PC-9 (cell line): ENCODE measurements around the gene LPIN2. TPM values are rescaled to one million over a fixed set of nuclear protein-coding genes. Genes with fewer than 3 reads are reported as not detected.
A peak's percentile ranks its signal among the peaks of the same experiment; 100 is the strongest.

Experiments used
- BruUV-seq: library from RNA; stranded (reverse); fragments of 400-500 nt; replicated peaks from 2 replicates; lab custom pipeline; 2021; lab: Mats Ljungman, UMichigan
- CTCF ChIA-PET: fragments of 300-600 bp; sonication (Branson Sonifier 250); formaldehyde crosslinking; loops from one replicate; lab custom pipeline; 2022; ENCODE audit warnings: antibody characterized with exemption; lab: Charles Lee
- POLR2A ChIA-PET: fragments of 300-600 bp; sonication (Branson Sonifier 250); formaldehyde crosslinking; loops from one replicate; lab custom pipeline; 2022; ENCODE audit warnings: antibody characterized with exemption; ENCODE audit not compliant: unreplicated experiment; lab: Charles Lee
- DNase-seq, 2 experiments: peaks; one replicate each; pipeline versions ENCODE4 v3.0.0 to v3.0.0-alpha.2; 2015 to 2022; ENCODE audit warnings: mixed read lengths in 1 of 2
- H2AFZ ChIP-seq: fragments of 200-600 bp; sonication (generic); 2 replicates; pipeline ENCODE4 v1.8.1; 2017; ENCODE audit warnings: antibody characterized with exemption
- H3F3A ChIP-seq: fragments of 200-600 bp; sonication (generic); 2 replicates; pipeline ENCODE4 v1.8.1; 2017; ENCODE audit warnings: antibody characterized with exemption, mild to moderate bottlenecking, low read depth; ENCODE audit not compliant: insufficient read depth
- H3K27ac ChIP-seq: fragments of 200-600 bp; sonication (generic); 2 replicates; pipeline ENCODE4 v1.6.1; 2016; ENCODE audit warnings: mixed run types
- H3K27me3 ChIP-seq: fragments of 200-600 bp; sonication (generic); 2 replicates; pipeline ENCODE4 v1.6.1; 2016; ENCODE audit warnings: low read depth, mixed run types; ENCODE audit not compliant: insufficient read depth
- H3K36me3 ChIP-seq: fragments of 200-600 bp; sonication (generic); 2 replicates; pipeline ENCODE4 v1.6.1; 2016; ENCODE audit warnings: low read depth, mixed run types
- H3K4me1 ChIP-seq: fragments of 200-600 bp; sonication (generic); replicated peaks from 2 replicates; pipeline ENCODE4 v1.6.1; 2016; ENCODE audit warnings: mixed run types; ENCODE audit not compliant: insufficient read depth
- H3K4me2 ChIP-seq: fragments of 200-600 bp; sonication (generic); 2 replicates; pipeline ENCODE4 v1.6.1; 2017; ENCODE audit warnings: mixed run types
- H3K4me3 ChIP-seq: fragments of 200-600 bp; sonication (generic); 2 replicates; pipeline ENCODE4 v1.6.1; 2016; ENCODE audit warnings: mixed run types
- H3K79me2 ChIP-seq: fragments of 200-600 bp; sonication (generic); 2 replicates; pipeline ENCODE4 v1.6.1; 2017; ENCODE audit warnings: low read depth, mixed run types
- H3K9me2 ChIP-seq: fragments of 200-600 bp; sonication (generic); 2 replicates; pipeline ENCODE4 v1.8.1; 2017; ENCODE audit warnings: mild to moderate bottlenecking; ENCODE audit not compliant: insufficient read depth
- H3K9me3 ChIP-seq: fragments of 200-600 bp; sonication (generic); 2 replicates; pipeline ENCODE4 v1.8.1; 2016; ENCODE audit warnings: low read depth; ENCODE audit not compliant: insufficient read depth
- H4K20me1 ChIP-seq: fragments of 200-600 bp; sonication (generic); 2 replicates; pipeline ENCODE4 v1.8.1; 2017; ENCODE audit not compliant: insufficient read depth
- CTCF ChIP-seq: fragments of 200-600 bp; sonication (generic); conservative IDR thresholded peaks from 2 replicates; pipeline ENCODE4 v1.6.1; 2017; ENCODE audit warnings: mixed run types, antibody characterized with exemption, mild to moderate bottlenecking, moderate library complexity
- EZH2 ChIP-seq: fragments of 200-600 bp; sonication (generic); IDR thresholded peaks from 2 replicates; pipeline ENCODE4 v1.8.0; 2017; ENCODE audit warnings: antibody characterized with exemption, low read depth
- intact Hi-C: fragments of 100-400 bp; cut with micrococcal nuclease; formaldehyde crosslinking; loops from one replicate; pipeline ENCODE4 v1.10.0; 2022; ENCODE audit not compliant: unreplicated experiment
- total RNA-seq: library from RNA; stranded (reverse); gene quantifications from 2 replicates; pipeline ENCODE4 v1.2.3, GENCODE V29; 2021

The LPIN2 gene
- total RNA-seq, 1 experiment from 2014 or later, result 15.0 TPM

GRCh38 chr18:2982022-2982421 lies 30.9 kb downstream of the LPIN2 start:
- BruUV-seq, result no TSS peak
- Histone ChIP-seq H3K4me2 (peak overlapping the region; percentile 61), H4K20me1 (no peaks in the 10 kb centered on the region), H3K36me3 (no peaks in the 10 kb centered on the region), H3K4me3 (peak overlapping the region; percentile 22; the same call in 1 of the 2 replicates), H3K27me3 (no peaks in the 10 kb centered on the region), H3K79me2 (peaks cover 51% of the 10 kb centered on the region), H3K27ac (peak overlapping the region; percentile 70), H3F3A (peaks cover 20% of the 10 kb centered on the region), H3K4me1 (peaks cover 56% of the 10 kb centered on the region), H3K9me2 (no peaks in the 10 kb centered on the region), H2AFZ (no peak overlapping the region), H3K9me3 (no peaks in the 10 kb centered on the region)
- intact Hi-C loops, result no loop called here
- ChIA-PET POLR2A (no interaction called here), CTCF (interaction anchor here (0.6 kb wide), 1 partner anchor 32 kb away, joined by 9 read pairs; no protein-coding TSS in a partner anchor)
- TF ChIP-seq CTCF (no peak), EZH2 (no peak)
- no peak for DNase-seq

GRCh38 chr18:2981212-2981728 lies 31.7 kb downstream of the LPIN2 start:
- Histone ChIP-seq H3K4me1 (peaks cover 56% of the 10 kb centered on the region), H3F3A (peaks cover 20% of the 10 kb centered on the region), H3K79me2 (peaks cover 54% of the 10 kb centered on the region), H3K36me3 (no peaks in the 10 kb centered on the region), H3K27ac (peak overlapping the region; percentile 70), H4K20me1 (no peaks in the 10 kb centered on the region), H3K27me3 (no peaks in the 10 kb centered on the region), H2AFZ (no peak overlapping the region), H3K4me3 (peak overlapping the region; percentile 22; the same call in 1 of the 2 replicates), H3K9me3 (no peaks in the 10 kb centered on the region), H3K9me2 (no peaks in the 10 kb centered on the region), H3K4me2 (peak overlapping the region; percentile 61)
- CTCF ChIA-PET, result no interaction called here
- intact Hi-C loops, result no loop called here
- BruUV-seq, result no TSS peak
- TF ChIP-seq EZH2 (no peak), CTCF (no peak)
- POLR2A ChIA-PET, result no interaction called here
- DNase-seq, result peak in 1 of 2 experiments; percentile 85

- Histone ChIP-seq H3K4me1 (peaks cover 47% of the 10 kb centered on the region), H4K20me1 (no peaks in the 10 kb centered on the region), H3K36me3 (no peaks in the 10 kb centered on the region), H3K4me2 (no peak overlapping the region; the same call in 1 of the 2 replicates), H3K79me2 (peaks cover 57% of the 10 kb centered on the region), H2AFZ (no peak overlapping the region), H3K9me3 (no peaks in the 10 kb centered on the region), H3K4me3 (no peak overlapping the region), H3F3A (peaks cover 16% of the 10 kb centered on the region), H3K27me3 (no peaks in the 10 kb centered on the region), H3K27ac (0 out of 2 replicates have a peak overlapping the region, but pooled peaks have one; percentile 70), H3K9me2 (no peaks in the 10 kb centered on the region)
- no TSS peak for BruUV-seq
- ChIA-PET CTCF (no interaction called here), POLR2A (no interaction called here)
- intact Hi-C loops, result no loop called here
- TF ChIP-seq CTCF (no peak), EZH2 (no peak)
- DNase-seq, result no peak
Observed at GRCh38 chr18:2979871-2980790, 32.8 kb downstream of the LPIN2 start.
